Suprapubic skin (tissue), 4 donors: ENCODE results near the gene GPATCH1.

Experiments
- EP300 ChIP-seq: sonication (generic); formaldehyde crosslinking; IDR thresholded peaks from one replicate; pipeline ENCODE4 v1.6.1; 2017; ENCODE audit warnings: antibody characterized with exemption
- POLR2A ChIP-seq, 2 donors: fragments of 450-650 bp; IDR thresholded peaks; one replicate each; pipeline ENCODE4 v1.6.1; 2017; ENCODE audit warnings: antibody characterized with exemption in 2 of 2, mild to moderate bottlenecking in 2 of 2, moderate library complexity in 2 of 2
- POLR2AphosphoS5 ChIP-seq, 3 donors: sonication (generic); formaldehyde crosslinking; IDR thresholded peaks; one replicate each; pipeline ENCODE4 v1.6.1; 2017; ENCODE audit warnings: antibody characterized with exemption in 3 of 3
- TF ChIP-seq, protein P1 (sequence below), 2 donors: fragments of 200-600 bp in 1 of 2; fragments of 450-650 bp in 1 of 2; sonication (generic) in 1 of 2; IDR thresholded peaks; one replicate each; pipeline ENCODE4 v1.5.1; 2016 to 2019; ENCODE audit warnings: antibody characterized with exemption in 2 of 2, mild to moderate bottlenecking in 1 of 2, moderate library complexity in 1 of 2

DNA sequence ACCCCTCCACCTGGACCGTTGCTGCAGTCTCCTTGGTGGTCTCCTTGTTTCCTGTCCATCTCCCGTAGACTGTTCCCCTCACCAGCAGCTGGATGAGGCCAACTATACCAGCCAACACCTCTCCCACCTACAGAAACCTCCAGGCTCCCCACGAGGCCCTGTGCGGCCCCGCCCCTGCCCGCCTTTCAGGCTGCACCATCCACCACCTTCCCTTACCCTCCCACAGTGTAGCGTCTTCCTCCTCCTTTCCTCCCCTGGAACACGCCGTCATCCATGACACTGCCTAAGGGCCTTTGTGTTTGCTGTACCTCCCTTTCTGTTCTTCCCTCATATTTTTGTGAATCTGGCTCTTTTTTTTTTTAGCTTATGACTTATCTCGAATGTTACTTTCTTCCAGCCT lies 27.2 kb downstream of the GPATCH1 start:
- TF ChIP-seq, protein P1, sequence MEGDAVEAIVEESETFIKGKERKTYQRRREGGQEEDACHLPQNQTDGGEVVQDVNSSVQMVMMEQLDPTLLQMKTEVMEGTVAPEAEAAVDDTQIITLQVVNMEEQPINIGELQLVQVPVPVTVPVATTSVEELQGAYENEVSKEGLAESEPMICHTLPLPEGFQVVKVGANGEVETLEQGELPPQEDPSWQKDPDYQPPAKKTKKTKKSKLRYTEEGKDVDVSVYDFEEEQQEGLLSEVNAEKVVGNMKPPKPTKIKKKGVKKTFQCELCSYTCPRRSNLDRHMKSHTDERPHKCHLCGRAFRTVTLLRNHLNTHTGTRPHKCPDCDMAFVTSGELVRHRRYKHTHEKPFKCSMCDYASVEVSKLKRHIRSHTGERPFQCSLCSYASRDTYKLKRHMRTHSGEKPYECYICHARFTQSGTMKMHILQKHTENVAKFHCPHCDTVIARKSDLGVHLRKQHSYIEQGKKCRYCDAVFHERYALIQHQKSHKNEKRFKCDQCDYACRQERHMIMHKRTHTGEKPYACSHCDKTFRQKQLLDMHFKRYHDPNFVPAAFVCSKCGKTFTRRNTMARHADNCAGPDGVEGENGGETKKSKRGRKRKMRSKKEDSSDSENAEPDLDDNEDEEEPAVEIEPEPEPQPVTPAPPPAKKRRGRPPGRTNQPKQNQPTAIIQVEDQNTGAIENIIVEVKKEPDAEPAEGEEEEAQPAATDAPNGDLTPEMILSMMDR (IDR thresholded peaks at IDR 0.05): no peak
- TF ChIP-seq POLR2AphosphoS5 (IDR thresholded peaks at IDR 0.05) (no peak), POLR2A (IDR thresholded peaks at IDR 0.05) (no peak), EP300 (no peak)
